ENCODE results near the gene SLC5A6.

Gene SLC5A6

GRCh38 chr2:27251766-27252165 lies 39.7 kb upstream of the SLC5A6 start:
- no peak for DNase-seq (ENCODE audit: low read depth, low spot score)
- TF ChIP-seq CTCF (IDR thresholded peaks at IDR 0.05; ENCODE audit: low read depth, low read length) = no peak
- in situ Hi-C loops (cut with HindIII; ENCODE audit: low sequenced_read_pairs) = loop anchor here (25.0 kb wide), 1 partner anchor 139 kb away; the partner anchor contains the start of genes ABHD1 and CGREF1
- no peak overlapping the region for H3K4me3 ChIP-seq (ENCODE audit: low read depth, low read length)

DNA sequence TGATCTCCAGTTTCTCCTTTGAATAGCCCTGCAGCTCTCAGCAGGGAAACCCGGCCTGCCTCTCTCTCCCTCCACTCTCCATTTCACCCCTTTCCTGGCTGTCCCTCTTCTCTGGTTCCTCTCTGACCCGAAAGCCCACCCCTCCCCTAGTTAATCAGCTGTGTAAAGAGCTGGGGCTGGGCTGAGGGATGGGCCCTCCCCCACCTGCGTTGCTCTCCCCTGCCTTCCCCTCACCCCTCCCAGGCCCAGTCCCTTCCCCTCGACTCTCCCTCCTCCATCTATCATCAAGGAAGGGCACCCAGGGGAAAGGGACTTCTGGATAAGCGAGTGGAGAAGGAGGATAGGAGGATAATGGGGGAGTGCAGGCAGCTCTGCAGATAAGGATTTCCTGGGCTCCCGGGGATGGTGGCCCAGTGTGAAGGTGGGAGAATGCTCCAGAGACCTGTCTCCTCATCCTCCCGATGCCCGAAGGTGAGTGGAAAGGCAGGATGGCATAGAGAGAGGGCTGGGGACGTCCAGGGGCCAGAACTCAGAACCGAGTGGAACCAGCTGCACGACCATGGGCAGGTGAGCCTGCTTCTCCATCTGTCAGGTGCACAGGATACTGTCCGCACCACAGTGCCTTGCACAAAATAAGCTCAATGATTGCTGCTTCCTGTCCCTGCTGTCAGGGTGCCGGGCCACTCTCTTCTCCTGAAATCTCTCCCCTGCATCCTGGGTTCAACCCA lies 38.7 kb upstream of the SLC5A6 start:
- TF ChIP-seq CTCF (IDR thresholded peaks at IDR 0.05; ENCODE audit: low read depth, low read length) = no peak
- in situ Hi-C loops (cut with HindIII; ENCODE audit: low sequenced_read_pairs) = loop anchor here (25.0 kb wide), 1 partner anchor 139 kb away; the partner anchor contains the start of genes ABHD1 and CGREF1
- H3K4me3 ChIP-seq (ENCODE audit: low read depth, low read length) = no peak overlapping the region
- DNase-seq (ENCODE audit: low read depth, low spot score) = no peak

- peak; percentile 13 for DNase-seq (ENCODE audit: low read depth, low spot score)
- TF ChIP-seq CTCF (IDR thresholded peaks at IDR 0.05; ENCODE audit: low read depth, low read length) = peak; percentile 80
- in situ Hi-C loops (cut with HindIII; ENCODE audit: low sequenced_read_pairs) = loop anchor here (25.0 kb wide), 1 partner anchor 138 kb away; the partner anchor contains the start of genes ABHD1 and CGREF1
- no peak overlapping the region for H3K4me3 ChIP-seq (ENCODE audit: low read depth, low read length)
Observed at GRCh38 chr2:27249891-27250651, 38.0 kb upstream of the SLC5A6 start.

- H3K4me3 ChIP-seq (ENCODE audit: low read depth, low read length) = no peak overlapping the region
- peak; percentile 44 for DNase-seq (ENCODE audit: low read depth, low spot score)
- in situ Hi-C loops (cut with HindIII; ENCODE audit: low sequenced_read_pairs) = no loop called here
- TF ChIP-seq CTCF (IDR thresholded peaks at IDR 0.05; ENCODE audit: low read depth, low read length) = no peak
Observed at GRCh38 chr2:27249159-27249890, 37.3 kb upstream of the SLC5A6 start.

GRCh38 chr2:27247893-27248292 lies 35.8 kb upstream of the SLC5A6 start:
- no peak overlapping the region for H3K4me3 ChIP-seq (ENCODE audit: low read depth, low read length)
- no peak for TF ChIP-seq CTCF (IDR thresholded peaks at IDR 0.05; ENCODE audit: low read depth, low read length)
- in situ Hi-C loops (cut with HindIII; ENCODE audit: low sequenced_read_pairs) = no loop called here
- no peak for DNase-seq (ENCODE audit: low read depth, low spot score)

DNA sequence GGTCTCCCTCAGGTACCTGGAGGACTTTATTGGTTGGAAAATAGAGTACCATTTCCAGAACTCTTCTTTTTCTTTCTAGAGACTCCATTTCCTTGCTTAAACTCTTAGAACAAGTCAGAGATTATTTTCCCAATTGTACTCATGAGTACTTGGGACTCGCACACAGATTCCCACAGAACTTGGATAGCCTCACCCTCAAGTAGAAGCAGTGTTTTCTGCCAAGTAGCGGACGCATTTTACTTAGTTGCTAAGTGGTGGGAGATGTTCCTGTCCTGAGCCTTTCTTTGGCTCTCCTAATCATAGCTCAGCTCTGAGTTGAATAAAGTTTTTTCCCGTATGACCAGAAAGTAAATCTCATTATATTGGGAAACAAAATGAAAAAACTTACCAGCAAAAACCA lies 33.6 kb upstream of the SLC5A6 start:
- DNase-seq (ENCODE audit: low read depth, low spot score) = no peak
- H3K4me3 ChIP-seq (ENCODE audit: low read depth, low read length) = no peak overlapping the region
- in situ Hi-C loops (cut with HindIII; ENCODE audit: low sequenced_read_pairs) = no loop called here
- TF ChIP-seq CTCF (IDR thresholded peaks at IDR 0.05; ENCODE audit: low read depth, low read length) = no peak

Data from astrocyte of the spinal cord (primary cell).